ENCODE results near the gene RAB40A.
"Not testable (repeated sequence)": the region's sequence is repeated elsewhere in the genome, so short reads cannot be mapped to it uniquely, and the experiment has no call there.

The RAB40A gene

GRCh38 chrX:103461156-103461555 lies 58.1 kb downstream of the RAB40A start:
- DNase-seq (ENCODE audit: low spot score): no peak

- DNase-seq (ENCODE audit: low spot score): not testable (repeated sequence)
These were observed 59.1 kb downstream of the RAB40A start for GRCh38 chrX:103460001-103460755.

- no peak for DNase-seq (ENCODE audit: low spot score)
These were observed 65.6 kb downstream of the RAB40A start for GRCh38 chrX:103453655-103454054.
